ENCODE data around the gene GYG1. TPM values are rescaled to one million over a fixed set of nuclear protein-coding genes. Genes with fewer than 3 reads are reported as not detected.

The GYG1 gene
- total and polyA plus RNA-seq, 2 of the 8 experiments (the other 6 are each of a cell fraction or from before 2014, with no cell fraction given): 19.4 to 34.2 TPM

- DNase-seq (ENCODE audit: low read depth in 1 of 2, low spot score in 2 of 2) (no peak), FAIRE-seq (no peak)
- H3K27ac ChIP-seq (ENCODE audit: low read depth, low read length): no peak overlapping the region
- no peak overlapping the region for H3K4me2 ChIP-seq (ENCODE audit: insufficient read depth in 1 of 2, low read depth in 2 of 2, low read length in 2 of 2)
- no peak overlapping the region for H3K18ac ChIP-seq (ENCODE audit: extremely low read depth, low read length)
- no peaks in the 10 kb centered on the region for H3K9me3 ChIP-seq (ENCODE audit: insufficient read depth in 2 of 2, low read depth in 1 of 2, low read length in 1 of 2)
- no peak overlapping the region for H2BK12ac ChIP-seq (ENCODE audit: low read depth, low read length)
- H3K4me3 ChIP-seq (ENCODE audit: extremely low read depth in 1 of 4, insufficient read depth in 2 of 4, low read depth in 3 of 4, low read length in 4 of 4): no peak overlapping the region
- no peak overlapping the region for H2AFZ ChIP-seq (ENCODE audit: low read length)
- H3K36me3 ChIP-seq (ENCODE audit: control insufficient read depth in 2 of 4, insufficient read depth in 4 of 4, low read length in 3 of 4): peaks cover 0 to 26% (median 7%) of the 10 kb centered on the region in 4 experiments; a peak in 4 of 8 replicates
- no peak overlapping the region for H2BK20ac ChIP-seq (ENCODE audit: low read length)
- no peak overlapping the region for H4K91ac ChIP-seq (replicated peaks; ENCODE audit: insufficient read length, low read length)
- no peak overlapping the region for H4K5ac ChIP-seq (ENCODE audit: insufficient read length, low read depth, low read length)
- H2BK5ac ChIP-seq (ENCODE audit: low read depth, low read length): no peak overlapping the region
- no peak overlapping the region for H2AK5ac ChIP-seq (ENCODE audit: low read depth, low read length)
- H3K79me2 ChIP-seq (ENCODE audit: control insufficient read depth in 1 of 2, insufficient read depth in 2 of 2, low read length in 2 of 2): no peaks in the 10 kb centered on the region
- H3K23ac ChIP-seq (ENCODE audit: insufficient read length): no peak overlapping the region
- H4K8ac ChIP-seq (ENCODE audit: extremely low read depth, insufficient read depth, low read length): no peak overlapping the region; the same call in 1 of the 2 replicates
- no peak overlapping the region for H3K14ac ChIP-seq (ENCODE audit: insufficient read length)
- no peaks in the 10 kb centered on the region for H3K23me2 ChIP-seq (ENCODE audit: low read depth, low read length)
- H4K20me1 ChIP-seq (replicated peaks in 1 of 2; ENCODE audit: control insufficient read depth in 1 of 2, insufficient read depth in 2 of 2, low read length in 2 of 2): no peaks in the 10 kb centered on the region
- no peak overlapping the region for H3K4ac ChIP-seq (replicated peaks; ENCODE audit: insufficient read length, low read depth, low read length)
- peaks cover 0 to 5% (median 1%) of the 10 kb centered on the region in 4 experiments; a peak in 1 of 7 replicates for H3K4me1 ChIP-seq (replicated peaks in 1 of 4; ENCODE audit: control insufficient read depth in 3 of 4, insufficient read depth in 4 of 4, low read length in 3 of 4)
- no peak overlapping the region for H2BK15ac ChIP-seq (ENCODE audit: low read length)
- no peak overlapping the region for H3K56ac ChIP-seq (replicated peaks; ENCODE audit: insufficient read length, low read depth, low read length)
- ChIA-PET CTCF (ENCODE audit: partially characterized antibody) (no interaction called here), POLR2A (ENCODE audit: partially characterized antibody) (interaction anchor here (0.6 to 2.1 kb wide), 2 partner anchors 10 to 13 kb away, joined by 3 to 7 read pairs; no protein-coding TSS in a partner anchor)
- 94% methylated on average over 6 of the region's 6 CpGs; no CpG with 5 or more reads in 1 of the 2 experiments for WGBS, 2 experiments (ENCODE audit: extremely low coverage in 1 of 2, insufficient coverage in 1 of 2, insufficient read length in 1 of 2, insufficient replicate concordance in 2 of 2, low coverage in 1 of 2, low lambda C conversion rate in 2 of 2, missing lambda C conversion rate in 1 of 2)
- H2BK120ac ChIP-seq (replicated peaks; ENCODE audit: low read depth, low read length): no peak overlapping the region
- H3K27me3 ChIP-seq (replicated peaks in 1 of 4; ENCODE audit: control insufficient read depth in 3 of 4, extremely low read depth in 1 of 4, insufficient read depth in 3 of 4, low read length in 3 of 4): no peaks in the 10 kb centered on the region
- H3K79me1 ChIP-seq (ENCODE audit: low read depth, low read length): no peaks in the 10 kb centered on the region
- no peak overlapping the region for H3K9ac ChIP-seq (replicated peaks in 1 of 4; ENCODE audit: extremely low read depth in 1 of 4, low read depth in 3 of 4, low read length in 3 of 4)
- no peak for TF ChIP-seq SP2 (IDR thresholded peaks at IDR 0.05; ENCODE audit: low read length)
- no peak for TF ChIP-seq SAP30 (IDR thresholded peaks at IDR 0.05; ENCODE audit: insufficient read depth, insufficient replicate concordance, low read length)
- TF ChIP-seq KDM4A (IDR thresholded peaks at IDR 0.05; ENCODE audit: low read depth, low read length, severe bottlenecking): no peak
- TF ChIP-seq TEAD4 (IDR thresholded peaks at IDR 0.05; ENCODE audit: low read depth, low read length): no peak
- no peak for TF ChIP-seq ATF2 (IDR thresholded peaks at IDR 0.05; ENCODE audit: low read length)
- TF ChIP-seq GTF2F1 (IDR thresholded peaks at IDR 0.05; ENCODE audit: borderline replicate concordance, low read depth, low read length): no peak
- TF ChIP-seq GABPA (IDR thresholded peaks at IDR 0.05; ENCODE audit: borderline replicate concordance, insufficient read depth, low read length): no peak
- no peak for TF ChIP-seq RAD21 (IDR thresholded peaks at IDR 0.05 in 1 of 2, conservative IDR thresholded peaks at IDR 0.05 in 1 of 2; ENCODE audit: low read depth in 2 of 2, low read length in 2 of 2)
- no peak for TF ChIP-seq YY1 (IDR thresholded peaks at IDR 0.05; ENCODE audit: low read depth, low read length)
- no peak for TF ChIP-seq EP300 (IDR thresholded peaks at IDR 0.05; ENCODE audit: borderline replicate concordance in 1 of 2, low read depth in 2 of 2, low read length in 2 of 2)
- no peak for TF ChIP-seq CHD2 (IDR thresholded peaks at IDR 0.05; ENCODE audit: low read length)
- no peak for TF ChIP-seq CBX5 (IDR thresholded peaks at IDR 0.05; ENCODE audit: low read depth, low read length)
These were observed 19.2 kb downstream of the GYG1 start for GRCh38 chr3:149010504-149010951.
